Measurements from ENCODE around the gene FNDC10.

FNDC10 gene

GRCh38 chr1:1627829-1628753 is 28.2 kb upstream of the FNDC10 start:
- no peak for DNase-seq (ENCODE audit: low read depth in 2 of 2)

- no peak for DNase-seq (ENCODE audit: low read depth in 2 of 2)
Measured at GRCh38 chr1:1627261-1627828, 27.4 kb upstream of the FNDC10 start.

- DNase-seq (ENCODE audit: low read depth in 2 of 2), result no peak
Measured at GRCh38 chr1:1626207-1627141, 26.5 kb upstream of the FNDC10 start.

- no peak for DNase-seq (ENCODE audit: low read depth in 2 of 2)
Measured at GRCh38 chr1:1625824-1626206, 25.9 kb upstream of the FNDC10 start.

- DNase-seq (ENCODE audit: low read depth in 2 of 2), result no peak
Measured at GRCh38 chr1:1625404-1625775, 25.5 kb upstream of the FNDC10 start.

- no peak for DNase-seq (ENCODE audit: low read depth in 2 of 2)
Measured at GRCh38 chr1:1624443-1625403, 24.8 kb upstream of the FNDC10 start.

GRCh38 chr1:1623631-1624442 is 23.9 kb upstream of the FNDC10 start:
- no peak for DNase-seq (ENCODE audit: low read depth in 2 of 2)

- no peak for DNase-seq (ENCODE audit: low read depth in 2 of 2)
Measured at GRCh38 chr1:1623181-1623630, 23.3 kb upstream of the FNDC10 start.

- no peak for DNase-seq (ENCODE audit: low read depth in 2 of 2)
Measured at GRCh38 chr1:1622788-1623094, 22.8 kb upstream of the FNDC10 start.

- DNase-seq (ENCODE audit: low read depth in 2 of 2), result no peak
Measured at GRCh38 chr1:1622010-1622787, 22.3 kb upstream of the FNDC10 start.

GRCh38 chr1:1621173-1622009 is 21.5 kb upstream of the FNDC10 start:
- no peak for DNase-seq (ENCODE audit: low read depth in 2 of 2)

- DNase-seq (ENCODE audit: low read depth in 2 of 2), result no peak
Measured at GRCh38 chr1:1620433-1621139, 20.7 kb upstream of the FNDC10 start.

GRCh38 chr1:1619917-1620361 is 20.0 kb upstream of the FNDC10 start:
- no peak for DNase-seq (ENCODE audit: low read depth in 2 of 2)

GRCh38 chr1:1618396-1619068 is 18.6 kb upstream of the FNDC10 start:
- DNase-seq (ENCODE audit: low read depth in 2 of 2), result no peak

GRCh38 chr1:1617925-1618324 is 18.0 kb upstream of the FNDC10 start:
- DNase-seq (ENCODE audit: low read depth in 2 of 2), result no peak

GRCh38 chr1:1617516-1617915 is 17.6 kb upstream of the FNDC10 start:
- no peak for DNase-seq (ENCODE audit: low read depth in 2 of 2)

- no peak for DNase-seq (ENCODE audit: low read depth in 2 of 2)
Measured at GRCh38 chr1:1616838-1617237, 16.9 kb upstream of the FNDC10 start.
